Measurements from ENCODE around the gene ACVR1. TPM values are rescaled to one million over a fixed set of nuclear protein-coding genes. Genes with fewer than 3 reads are reported as not detected.

The ACVR1 gene
- total RNA-seq, 1 donor from 2014 or later = 4.4 TPM

GRCh38 chr2:157810037-157810436 lies 66.1 kb downstream of the ACVR1 start:
- ChIA-PET POLR2A (no interaction called here), CTCF (no interaction called here)
- Mint-ChIP-seq H3K4me3 (no peak overlapping the region), H3K27me3 (no peaks in the 10 kb centered on the region), H3K36me3 (ENCODE audit: low read depth) (peaks cover 2% of the 10 kb centered on the region), H3K9me3 (no peaks in the 10 kb centered on the region), H3K4me1 (no peaks in the 10 kb centered on the region), H3K27ac (no peak overlapping the region)
- intact Hi-C loops (cut with micrococcal nuclease) = no loop called here
- no peak for TF ChIP-seq CTCF (IDR thresholded peaks at IDR 0.05)
- DNase-seq = no peak
- ATAC-seq (ENCODE audit: low read depth) = no peak

- Mint-ChIP-seq H3K27me3 (no peaks in the 10 kb centered on the region), H3K9me3 (no peaks in the 10 kb centered on the region), H3K4me1 (no peaks in the 10 kb centered on the region), H3K4me3 (no peak overlapping the region), H3K36me3 (ENCODE audit: low read depth) (peaks cover 2% of the 10 kb centered on the region), H3K27ac (no peak overlapping the region)
- ChIA-PET POLR2A (no interaction called here), CTCF (no interaction called here)
- DNase-seq (no peak), ATAC-seq (ENCODE audit: low read depth) (no peak)
- intact Hi-C loops (cut with micrococcal nuclease) = no loop called here
- no peak for TF ChIP-seq CTCF (IDR thresholded peaks at IDR 0.05)
Measured at GRCh38 chr2:157809212-157809611, 66.9 kb downstream of the ACVR1 start.

GRCh38 chr2:157808421-157808820 lies 67.7 kb downstream of the ACVR1 start:
- DNase-seq (no peak), ATAC-seq (ENCODE audit: low read depth) (no peak)
- TF ChIP-seq CTCF (IDR thresholded peaks at IDR 0.05) = no peak
- Mint-ChIP-seq H3K27me3 (no peaks in the 10 kb centered on the region), H3K27ac (no peak overlapping the region), H3K36me3 (ENCODE audit: low read depth) (peaks cover 2% of the 10 kb centered on the region), H3K9me3 (no peaks in the 10 kb centered on the region), H3K4me1 (no peaks in the 10 kb centered on the region), H3K4me3 (no peak overlapping the region)
- ChIA-PET POLR2A (no interaction called here), CTCF (no interaction called here)
- intact Hi-C loops (cut with micrococcal nuclease) = no loop called here

GRCh38 chr2:157806426-157807077 lies 69.6 kb downstream of the ACVR1 start:
- intact Hi-C loops (cut with micrococcal nuclease) = no loop called here
- no peaks in the 10 kb centered on the region for H3K9me3 Mint-ChIP-seq
- CTCF ChIA-PET = no interaction called here

GRCh38 chr2:157805519-157805918 lies 70.6 kb downstream of the ACVR1 start:
- no peaks in the 10 kb centered on the region for H3K9me3 Mint-ChIP-seq
- DNase-seq (no peak), ATAC-seq (ENCODE audit: low read depth) (no peak)
- H3K27me3 Mint-ChIP-seq = no peaks in the 10 kb centered on the region
- H3K4me1 Mint-ChIP-seq = no peaks in the 10 kb centered on the region
- ChIA-PET POLR2A (no interaction called here), CTCF (no interaction called here)
- H3K4me3 Mint-ChIP-seq = no peak overlapping the region
- peaks cover 1% of the 10 kb centered on the region for H3K36me3 Mint-ChIP-seq (ENCODE audit: low read depth)
- intact Hi-C loops (cut with micrococcal nuclease) = no loop called here
- H3K27ac Mint-ChIP-seq = no peak overlapping the region
- TF ChIP-seq CTCF (IDR thresholded peaks at IDR 0.05) = no peak

More at GRCh38 chr2:157806426-157807077, 69.6 kb downstream of the ACVR1 start:
- Mint-ChIP-seq H3K27me3 (no peaks in the 10 kb centered on the region), H3K27ac (no peak overlapping the region), H3K36me3 (ENCODE audit: low read depth) (peaks cover 2% of the 10 kb centered on the region), H3K4me1 (no peaks in the 10 kb centered on the region), H3K4me3 (no peak overlapping the region)
- ATAC-seq (ENCODE audit: low read depth) = no peak
- TF ChIP-seq CTCF (IDR thresholded peaks at IDR 0.05) = no peak
- DNase-seq = no peak
- POLR2A ChIA-PET = no interaction called here

Measured in activated B cell treated with CpG ODN at 0.5 μM for 24 hours (primary cell).